Measurements from ENCODE around the gene BEND3. TPM values are rescaled to one million over a fixed set of nuclear protein-coding genes. Genes with fewer than 3 reads are reported as not detected.

BEND3 gene
- total RNA-seq, 1 donor from 2014 or later = 4.4 TPM

DNA sequence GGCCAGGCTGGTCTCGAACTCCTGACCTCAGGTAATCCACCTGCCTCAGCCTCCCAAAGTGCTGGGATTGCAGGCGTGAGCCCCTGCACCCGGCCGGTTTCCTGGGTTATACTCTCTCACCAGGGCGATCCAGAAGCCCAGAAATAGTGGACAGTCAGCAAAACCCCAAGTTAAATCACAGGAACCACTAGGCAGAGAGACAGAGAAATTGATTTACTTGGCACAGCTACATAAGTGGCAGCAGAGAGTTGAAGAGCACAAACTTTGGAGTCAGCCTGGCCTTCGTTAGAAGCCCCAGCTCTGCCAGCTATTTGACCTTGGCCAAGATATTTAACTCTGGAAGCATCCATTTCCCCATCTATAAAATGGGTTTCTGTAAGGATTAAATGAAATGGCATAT is 54.6 kb downstream of the BEND3 start:
- no peak overlapping the region for H3K4me2 ChIP-seq (ENCODE audit: low read length)
- H3K27me3 Mint-ChIP-seq (ENCODE audit: low read depth, unreplicated experiment) = peaks cover 28% of the 10 kb centered on the region
- H4K20me1 ChIP-seq (ENCODE audit: insufficient read depth, low read length) = no peaks in the 10 kb centered on the region
- DNase-seq (ENCODE audit: low read depth) (no peak), FAIRE-seq (no peak)
- no peak overlapping the region for H3K4me3 ChIP-seq (ENCODE audit: insufficient read depth, low read depth, low read length)
- H3K9me3 ChIP-seq (ENCODE audit: insufficient read depth, low read depth, low read length) = no peaks in the 10 kb centered on the region
- H3K9ac ChIP-seq (ENCODE audit: low read length) = no peak overlapping the region
- H3K4me1 ChIP-seq (ENCODE audit: insufficient read depth, low read length) = peaks cover 18% of the 10 kb centered on the region
- H3K9me3 Mint-ChIP-seq (ENCODE audit: unreplicated experiment) = peaks cover 3% of the 10 kb centered on the region
- peaks cover 17% of the 10 kb centered on the region for H3K4me1 Mint-ChIP-seq (ENCODE audit: low read depth, unreplicated experiment)
- H3K27ac ChIP-seq (ENCODE audit: low read depth, low read length) = no peak overlapping the region
- TF ChIP-seq, protein P1, sequence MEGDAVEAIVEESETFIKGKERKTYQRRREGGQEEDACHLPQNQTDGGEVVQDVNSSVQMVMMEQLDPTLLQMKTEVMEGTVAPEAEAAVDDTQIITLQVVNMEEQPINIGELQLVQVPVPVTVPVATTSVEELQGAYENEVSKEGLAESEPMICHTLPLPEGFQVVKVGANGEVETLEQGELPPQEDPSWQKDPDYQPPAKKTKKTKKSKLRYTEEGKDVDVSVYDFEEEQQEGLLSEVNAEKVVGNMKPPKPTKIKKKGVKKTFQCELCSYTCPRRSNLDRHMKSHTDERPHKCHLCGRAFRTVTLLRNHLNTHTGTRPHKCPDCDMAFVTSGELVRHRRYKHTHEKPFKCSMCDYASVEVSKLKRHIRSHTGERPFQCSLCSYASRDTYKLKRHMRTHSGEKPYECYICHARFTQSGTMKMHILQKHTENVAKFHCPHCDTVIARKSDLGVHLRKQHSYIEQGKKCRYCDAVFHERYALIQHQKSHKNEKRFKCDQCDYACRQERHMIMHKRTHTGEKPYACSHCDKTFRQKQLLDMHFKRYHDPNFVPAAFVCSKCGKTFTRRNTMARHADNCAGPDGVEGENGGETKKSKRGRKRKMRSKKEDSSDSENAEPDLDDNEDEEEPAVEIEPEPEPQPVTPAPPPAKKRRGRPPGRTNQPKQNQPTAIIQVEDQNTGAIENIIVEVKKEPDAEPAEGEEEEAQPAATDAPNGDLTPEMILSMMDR (IDR thresholded peaks at IDR 0.05; ENCODE audit: insufficient read depth, low read depth, low read length) = no peak
- TF ChIP-seq EZH2 (IDR thresholded peaks at IDR 0.05; ENCODE audit: insufficient read depth, low read length) = no peak
- H2AFZ ChIP-seq (ENCODE audit: low read depth, low read length) = no peak overlapping the region
- H3K27me3 ChIP-seq (ENCODE audit: insufficient read depth, low read length) = no peaks in the 10 kb centered on the region
- H3K79me2 ChIP-seq (ENCODE audit: insufficient read depth, low read length) = no peaks in the 10 kb centered on the region
- no peaks in the 10 kb centered on the region for H3K36me3 ChIP-seq (ENCODE audit: insufficient read depth, low read length)
- no peak overlapping the region for H3K27ac Mint-ChIP-seq (ENCODE audit: unreplicated experiment)
- H3K4me3 Mint-ChIP-seq (ENCODE audit: unreplicated experiment) = no peak overlapping the region
- no peaks in the 10 kb centered on the region for H3K36me3 Mint-ChIP-seq (ENCODE audit: low read depth, unreplicated experiment)

DNA sequence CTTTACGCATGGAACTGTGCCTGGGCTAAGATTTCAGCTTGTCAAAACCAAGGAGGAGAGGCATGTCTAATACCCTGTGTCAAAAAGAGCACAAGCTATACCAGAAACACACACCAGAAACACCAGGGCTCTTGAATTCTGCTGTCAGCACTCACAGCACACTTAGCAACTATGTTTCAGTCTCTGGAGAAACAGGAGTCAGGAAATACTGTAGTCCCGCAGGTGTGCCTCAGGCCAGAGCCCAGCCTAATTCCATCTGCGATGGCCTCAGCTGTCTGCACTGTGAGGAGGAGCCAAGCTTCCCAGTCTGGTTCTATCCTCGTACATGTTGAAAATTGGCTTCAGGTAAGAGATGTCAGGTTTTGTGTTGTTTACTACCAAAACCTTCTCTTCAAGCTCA is 55.7 kb downstream of the BEND3 start:
- no peak overlapping the region for H2AFZ ChIP-seq (ENCODE audit: low read depth, low read length)
- H3K27ac Mint-ChIP-seq (ENCODE audit: unreplicated experiment) = no peak overlapping the region
- TF ChIP-seq, protein P1 (IDR thresholded peaks at IDR 0.05; ENCODE audit: insufficient read depth, low read depth, low read length) = no peak
- TF ChIP-seq EZH2 (IDR thresholded peaks at IDR 0.05; ENCODE audit: insufficient read depth, low read length) = no peak

DNA sequence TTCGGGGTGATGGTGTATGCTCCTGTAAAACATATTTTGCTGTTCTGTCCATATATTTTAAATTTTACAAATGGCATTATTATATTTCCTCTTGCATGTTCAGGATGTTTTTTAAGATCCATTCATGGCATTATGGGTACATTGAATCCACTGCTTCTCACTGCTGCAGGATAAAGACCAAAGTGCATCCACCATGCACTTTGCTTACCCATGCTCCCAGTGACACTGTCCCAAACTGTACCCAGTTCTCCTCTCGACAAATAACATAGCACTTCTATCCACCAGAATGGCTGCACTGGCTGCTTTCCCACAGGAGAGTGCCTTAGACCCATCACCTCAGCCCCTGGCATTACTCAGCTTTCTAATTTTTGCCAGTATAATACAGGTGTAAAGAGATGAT is 57.6 kb downstream of the BEND3 start:
- Histone ChIP-seq H2AFZ (ENCODE audit: low read depth, low read length) (no peak overlapping the region), H3K9me3 (ENCODE audit: insufficient read depth, low read depth, low read length) (no peaks in the 10 kb centered on the region), H3K27me3 (ENCODE audit: insufficient read depth, low read length) (no peaks in the 10 kb centered on the region), H3K4me2 (ENCODE audit: low read length) (no peak overlapping the region), H3K9ac (ENCODE audit: low read length) (no peak overlapping the region), H4K20me1 (ENCODE audit: insufficient read depth, low read length) (no peaks in the 10 kb centered on the region), H3K27ac (ENCODE audit: low read depth, low read length) (no peak overlapping the region), H3K4me3 (ENCODE audit: insufficient read depth, low read depth, low read length) (no peak overlapping the region), H3K4me1 (ENCODE audit: insufficient read depth, low read length) (peaks cover 4% of the 10 kb centered on the region), H3K36me3 (ENCODE audit: insufficient read depth, low read length) (no peaks in the 10 kb centered on the region), H3K79me2 (ENCODE audit: insufficient read depth, low read length) (no peaks in the 10 kb centered on the region)
- Mint-ChIP-seq H3K27me3 (ENCODE audit: low read depth, unreplicated experiment) (peaks cover 28% of the 10 kb centered on the region), H3K27ac (ENCODE audit: unreplicated experiment) (no peak overlapping the region), H3K4me1 (ENCODE audit: low read depth, unreplicated experiment) (peaks cover 7% of the 10 kb centered on the region), H3K36me3 (ENCODE audit: low read depth, unreplicated experiment) (no peaks in the 10 kb centered on the region), H3K9me3 (ENCODE audit: unreplicated experiment) (peaks cover 3% of the 10 kb centered on the region), H3K4me3 (ENCODE audit: unreplicated experiment) (no peak overlapping the region)
- no peak for DNase-seq (ENCODE audit: low read depth)
- FAIRE-seq = no peak
- TF ChIP-seq, protein P1 (IDR thresholded peaks at IDR 0.05; ENCODE audit: insufficient read depth, low read depth, low read length) = no peak
- TF ChIP-seq EZH2 (IDR thresholded peaks at IDR 0.05; ENCODE audit: insufficient read depth, low read length) = no peak

More for the DNA sequence above, 55.7 kb downstream of the BEND3 start:
- no peak overlapping the region for H3K4me3 ChIP-seq (ENCODE audit: insufficient read depth, low read depth, low read length)
- H3K4me2 ChIP-seq (ENCODE audit: low read length) = no peak overlapping the region
- H3K36me3 ChIP-seq (ENCODE audit: insufficient read depth, low read length) = no peaks in the 10 kb centered on the region
- Mint-ChIP-seq H3K27me3 (ENCODE audit: low read depth, unreplicated experiment) (peaks cover 28% of the 10 kb centered on the region), H3K4me1 (ENCODE audit: low read depth, unreplicated experiment) (peaks cover 9% of the 10 kb centered on the region), H3K36me3 (ENCODE audit: low read depth, unreplicated experiment) (no peaks in the 10 kb centered on the region), H3K4me3 (ENCODE audit: unreplicated experiment) (no peak overlapping the region), H3K9me3 (ENCODE audit: unreplicated experiment) (peaks cover 3% of the 10 kb centered on the region)
- DNase-seq (ENCODE audit: low read depth) (no peak), FAIRE-seq (no peak)
- H3K27ac ChIP-seq (ENCODE audit: low read depth, low read length) = no peak overlapping the region
- H3K27me3 ChIP-seq (ENCODE audit: insufficient read depth, low read length) = no peaks in the 10 kb centered on the region
- peaks cover 8% of the 10 kb centered on the region for H3K4me1 ChIP-seq (ENCODE audit: insufficient read depth, low read length)
- H3K79me2 ChIP-seq (ENCODE audit: insufficient read depth, low read length) = no peaks in the 10 kb centered on the region
- H4K20me1 ChIP-seq (ENCODE audit: insufficient read depth, low read length) = no peaks in the 10 kb centered on the region
- H3K9ac ChIP-seq (ENCODE audit: low read length) = no peak overlapping the region
- H3K9me3 ChIP-seq (ENCODE audit: insufficient read depth, low read depth, low read length) = no peaks in the 10 kb centered on the region
